Pancreas (tissue), 10 donors: ENCODE measurements around the gene TKT. TPM values are rescaled to one million over a fixed set of nuclear protein-coding genes. Genes with fewer than 3 reads are reported as not detected.

Source experiments
- ATAC-seq, 4 donors: fragments of 200-7000 bp; cut with Tn5 transposase; one replicate each; pipeline versions ENCODE4 v1.8.0 to v1.9.1; 2020; ENCODE audit warnings: mild to moderate bottlenecking in 4 of 4, moderate library complexity in 4 of 4
- DNase-seq, 6 donors: peaks; one replicate each; pipeline ENCODE4 v3.0.0-alpha.2; 2020
- FAIRE-seq: peaks from 2 replicates; lab custom pipeline; 2012; peaks lifted over from hg19 to GRCh38; lab: Jason Lieb, UNC
- H3K27ac ChIP-seq, 4 donors: fragments of 200-600 bp; sonication (generic); 1 replicate in 3 of 4; 2 replicates in 1 of 4; pipeline versions ENCODE4 v1.5.0 to v1.8.0; 2020
- H3K27me3 ChIP-seq, 4 donors: fragments of 200-600 bp; one replicate each; pipeline ENCODE4 v1.8.0; 2021
- H3K36me3 ChIP-seq, 3 donors: fragments of 200-600 bp; sonication (generic) in 1 of 3; one replicate each; pipeline versions ENCODE4 v1.5.0 to v1.8.0; 2020 to 2021
- H3K4me1 ChIP-seq, 3 donors: fragments of 200-600 bp; one replicate each; pipeline ENCODE4 v1.8.0; 2021
- H3K4me3 ChIP-seq, 4 donors: fragments of 200-600 bp; sonication (generic) in 2 of 4; one replicate each; pipeline versions ENCODE4 v1.5.0 to v1.8.0; 2020 to 2021
- H3K9me3 ChIP-seq, 4 donors: fragments of 200-600 bp; one replicate each; pipeline ENCODE4 v1.8.0; 2021
- CTCF ChIP-seq, 4 donors: fragments of 200-600 bp; sonication (generic) in 3 of 4; IDR thresholded peaks; one replicate each; pipeline versions ENCODE4 v1.5.0 to v1.8.0; 2021; ENCODE audit warnings: antibody characterized with exemption in 4 of 4
- WGBS, 2 donors: extraction: QIAGEN DNeasy Blood & Tissue Kit; methylation state at CpG; one replicate each; pipeline ENCODE4 v1.1.7; 2013; 5-methylcytosine and 5-hydroxymethylcytosine counted together
- intact Hi-C, 3 donors: fragments of 100-400 bp; cut with DNase I; formaldehyde crosslinking; loops; one replicate each; pipeline versions ENCODE4 v1.11.1 to v1.14.2; 2022
- polyA plus RNA-seq, 2 donors: library from polyadenylated mRNA; stranded (reverse); fragments of 200-250 nt; gene quantifications; one replicate each; pipeline ENCODE4 v1.2.3, GENCODE V29; 2013
- total RNA-seq, 6 donors: library from RNA; stranded (reverse); fragmentation: NEBNext Ultra II Directional in 4 of 6; extraction: Animal tissue kit (Norgen Biotek cat#: 25700) in 4 of 6; gene quantifications; one replicate each; pipeline versions ENCODE4 v1.2.1 to v1.2.4, GENCODE V29; 2021 to 2023
- donor health status: healthy with polysubstance abuse.
- donor health status: DM: no; HTN: no; CAD: no; lungs with moderate emphysema.
- donor health status: DM: no; HTN: no; CAD: no.
- donor health status: control.
- donor health status: control.
- donor health status: Bipolar disorder and iron deficiency.
- donor health status: DM: yes; HTN: yes; CAD: no.
- donor health status: DM: no; HTN: no; CAD: no.
- donor health status: DM: no; HTN: no; CAD: no.
- donor health status: DM: yes; HTN: yes; CAD: no.

TKT gene
- total and polyA plus RNA-seq, 8 donors = 114 to 306 (median 195) TPM

- Histone ChIP-seq H3K27ac (no peak overlapping the region), H3K36me3 (no peaks in the 10 kb centered on the region), H3K27me3 (no peaks in the 10 kb centered on the region), H3K4me1 (peaks cover 14 to 39% (median 17%) of the 10 kb centered on the region in 3 donors), H3K4me3 (no peak overlapping the region), H3K9me3 (no peaks in the 10 kb centered on the region)
- FAIRE-seq (no peak), ATAC-seq (no peak), DNase-seq (no peak)
- TF ChIP-seq CTCF (IDR thresholded peaks at IDR 0.05) = no peak
- intact Hi-C loops = no loop called here
- 80 to 85% methylated on average over 6 of the region's 6 CpGs for WGBS, 2 donors
These were observed 7.7 kb downstream of the TKT start for GRCh38 chr3:53248161-53248560.

- H3K4me1 ChIP-seq = peaks cover 18 to 41% (median 22%) of the 10 kb centered on the region in 3 donors
- no peaks in the 10 kb centered on the region for H3K36me3 ChIP-seq
- DNase-seq (no peak), ATAC-seq (no peak), FAIRE-seq (no peak)
- no peaks in the 10 kb centered on the region for H3K9me3 ChIP-seq
- WGBS, 2 donors = 74 to 89% methylated on average over 2 of the region's 2 CpGs
- TF ChIP-seq CTCF (IDR thresholded peaks at IDR 0.05) = no peak
- H3K27ac ChIP-seq = no peak overlapping the region
- H3K27me3 ChIP-seq = no peaks in the 10 kb centered on the region
- H3K4me3 ChIP-seq = no peak overlapping the region
- intact Hi-C loops = no loop called here
These were observed 8.2 kb downstream of the TKT start for GRCh38 chr3:53247619-53248018.

- Histone ChIP-seq H3K27ac (peak overlapping the region in 2 of 4 donors; percentile 15 to 59), H3K4me3 (no peak overlapping the region), H3K9me3 (no peaks in the 10 kb centered on the region), H3K4me1 (peaks cover 28 to 46% (median 31%) of the 10 kb centered on the region in 3 donors), H3K36me3 (peaks cover 0 to 13% (median 0%) of the 10 kb centered on the region in 3 donors), H3K27me3 (no peaks in the 10 kb centered on the region)
- FAIRE-seq (no peak), ATAC-seq (peak; percentile 51 to 82 (median 62)), DNase-seq (peak in 3 of 6 donors; percentile 31 to 54 (median 53))
- intact Hi-C loops = no loop called here
- 42 to 45% methylated on average over 8 of the region's 8 CpGs for WGBS, 2 donors
- no peak for TF ChIP-seq CTCF (IDR thresholded peaks at IDR 0.05)
These were observed 11.6 kb downstream of the TKT start for GRCh38 chr3:53244271-53244670.

DNA sequence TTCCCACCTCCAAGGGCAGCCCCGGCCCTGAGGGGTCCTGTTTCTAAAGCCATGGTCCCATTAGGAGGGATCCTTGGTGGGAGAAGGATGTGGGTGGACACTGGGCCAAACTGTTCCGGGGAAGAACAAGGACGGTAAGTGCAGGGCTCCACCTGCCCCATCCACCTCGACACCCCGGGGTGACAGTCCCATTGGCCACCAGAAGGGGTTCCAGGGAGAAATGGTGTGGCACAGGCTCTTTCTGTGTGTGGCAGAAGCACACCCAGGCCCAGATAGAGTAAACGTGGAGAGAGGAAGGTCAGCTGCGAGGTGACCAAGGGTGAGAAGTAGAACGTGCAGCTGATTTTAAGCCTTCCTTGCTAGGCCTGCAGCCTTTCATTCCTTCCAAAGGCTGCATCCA is 12.0 kb downstream of the TKT start:
- peak overlapping the region in 2 of 4 donors; percentile 15 to 59 for H3K27ac ChIP-seq
- FAIRE-seq = no peak
- no peak for ATAC-seq

More for the DNA sequence above, 12.0 kb downstream of the TKT start:
- H3K4me3 ChIP-seq = no peak overlapping the region
- H3K4me1 ChIP-seq = peaks cover 31 to 50% (median 31%) of the 10 kb centered on the region in 3 donors
- DNase-seq = no peak
- TF ChIP-seq CTCF (IDR thresholded peaks at IDR 0.05) = no peak
- H3K27me3 ChIP-seq = no peaks in the 10 kb centered on the region
- WGBS, 2 donors = 68 to 72% methylated on average over 8 of the region's 8 CpGs
- no peaks in the 10 kb centered on the region for H3K9me3 ChIP-seq
- H3K36me3 ChIP-seq = peaks cover 0 to 13% (median 1%) of the 10 kb centered on the region in 3 donors
- intact Hi-C loops = no loop called here
